Astrocyte of the cerebellum (primary cell): ENCODE results near the gene EEF1A2.

Source experiments
- DNase-seq: peaks from one replicate; pipeline ENCODE4 v3.0.0-alpha.2; 2011; ENCODE audit warnings: low read depth
- H3K4me3 ChIP-seq: 2 replicates; pipeline ENCODE4 v1.5.1; 2011; ENCODE audit warnings: mild to moderate bottlenecking, low read depth, low read length, moderate library complexity
- in situ Hi-C: cut with HindIII; loops from 2 replicates; pipeline ENCODE4 v1.10.0; 2017; ENCODE audit warnings: low sequenced_read_pairs
- TF ChIP-seq, protein P1 (sequence below): IDR thresholded peaks from 2 replicates; pipeline ENCODE4 v1.5.1; 2012; ENCODE audit warnings: low read length, low read depth, moderate library complexity, mild to moderate bottlenecking; ENCODE audit errors: missing control alignments

Gene EEF1A2

DNA sequence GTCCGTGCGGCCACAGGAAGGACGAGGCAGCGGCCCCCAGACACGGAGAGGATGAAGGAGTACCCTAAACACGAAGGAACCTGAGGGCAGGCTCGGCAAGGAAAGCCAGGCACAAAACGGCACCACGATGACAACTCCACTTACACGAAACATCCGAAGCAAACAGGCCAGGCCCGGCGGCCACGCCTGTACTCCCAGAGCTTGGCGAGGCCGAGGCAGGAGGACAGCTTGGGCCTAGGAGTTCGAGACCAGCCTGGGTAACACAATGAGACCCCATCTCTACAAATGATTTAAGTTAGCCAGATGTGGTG, 39.9 kb downstream of the EEF1A2 start:
- in situ Hi-C loops, result no loop called here

DNA sequence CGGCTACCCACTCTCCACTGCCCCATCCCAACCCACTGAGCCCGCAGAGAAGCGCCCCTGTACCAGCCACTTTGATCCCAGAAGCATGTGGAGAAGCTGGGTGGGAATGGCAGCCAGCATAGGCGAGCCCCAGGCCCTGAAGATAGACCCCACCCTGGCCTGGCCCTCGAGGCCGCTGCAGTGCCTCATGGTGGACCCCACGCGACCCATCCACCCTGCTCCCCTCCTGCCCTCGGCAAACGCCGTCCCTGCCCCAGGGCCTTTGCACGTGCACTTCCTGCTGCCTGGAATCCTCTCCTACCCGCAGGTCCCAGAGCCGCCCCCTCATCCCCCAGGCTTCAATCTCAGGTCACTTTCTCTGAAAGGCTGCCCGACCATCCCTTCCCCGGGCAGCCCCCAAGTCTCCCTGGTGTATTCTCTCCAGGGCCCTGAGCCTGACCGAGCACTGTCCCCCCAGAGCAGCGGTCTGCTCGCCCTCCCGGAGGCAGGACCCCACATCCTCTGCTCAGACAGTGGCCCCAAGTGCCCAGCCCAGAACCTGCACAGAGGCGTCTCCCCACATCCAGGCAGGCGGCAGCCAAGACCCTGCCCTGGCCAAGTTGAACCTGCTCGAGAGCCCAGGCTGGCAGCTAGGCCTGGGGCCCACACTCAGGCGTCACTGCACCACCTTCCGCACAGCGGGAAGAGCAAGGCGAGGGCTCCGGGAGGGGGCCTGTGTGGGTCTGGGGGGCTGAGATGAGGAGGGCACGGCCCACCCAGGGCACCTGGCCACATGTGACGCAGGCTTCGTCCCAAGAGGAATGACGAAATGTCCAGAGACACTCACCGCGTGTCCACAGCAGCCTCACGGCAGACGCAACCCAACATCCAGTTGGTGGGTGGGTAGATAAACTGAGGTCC, 40.5 kb downstream of the EEF1A2 start:
- in situ Hi-C loops, result no loop called here
- H3K4me3 ChIP-seq, result no peak overlapping the region
- no peak for DNase-seq
- TF ChIP-seq, protein P1, sequence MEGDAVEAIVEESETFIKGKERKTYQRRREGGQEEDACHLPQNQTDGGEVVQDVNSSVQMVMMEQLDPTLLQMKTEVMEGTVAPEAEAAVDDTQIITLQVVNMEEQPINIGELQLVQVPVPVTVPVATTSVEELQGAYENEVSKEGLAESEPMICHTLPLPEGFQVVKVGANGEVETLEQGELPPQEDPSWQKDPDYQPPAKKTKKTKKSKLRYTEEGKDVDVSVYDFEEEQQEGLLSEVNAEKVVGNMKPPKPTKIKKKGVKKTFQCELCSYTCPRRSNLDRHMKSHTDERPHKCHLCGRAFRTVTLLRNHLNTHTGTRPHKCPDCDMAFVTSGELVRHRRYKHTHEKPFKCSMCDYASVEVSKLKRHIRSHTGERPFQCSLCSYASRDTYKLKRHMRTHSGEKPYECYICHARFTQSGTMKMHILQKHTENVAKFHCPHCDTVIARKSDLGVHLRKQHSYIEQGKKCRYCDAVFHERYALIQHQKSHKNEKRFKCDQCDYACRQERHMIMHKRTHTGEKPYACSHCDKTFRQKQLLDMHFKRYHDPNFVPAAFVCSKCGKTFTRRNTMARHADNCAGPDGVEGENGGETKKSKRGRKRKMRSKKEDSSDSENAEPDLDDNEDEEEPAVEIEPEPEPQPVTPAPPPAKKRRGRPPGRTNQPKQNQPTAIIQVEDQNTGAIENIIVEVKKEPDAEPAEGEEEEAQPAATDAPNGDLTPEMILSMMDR, result no peak

More for the DNA sequence above, 39.9 kb downstream of the EEF1A2 start:
- TF ChIP-seq, protein P1, result no peak
- no peak overlapping the region for H3K4me3 ChIP-seq
- DNase-seq, result no peak

DNA sequence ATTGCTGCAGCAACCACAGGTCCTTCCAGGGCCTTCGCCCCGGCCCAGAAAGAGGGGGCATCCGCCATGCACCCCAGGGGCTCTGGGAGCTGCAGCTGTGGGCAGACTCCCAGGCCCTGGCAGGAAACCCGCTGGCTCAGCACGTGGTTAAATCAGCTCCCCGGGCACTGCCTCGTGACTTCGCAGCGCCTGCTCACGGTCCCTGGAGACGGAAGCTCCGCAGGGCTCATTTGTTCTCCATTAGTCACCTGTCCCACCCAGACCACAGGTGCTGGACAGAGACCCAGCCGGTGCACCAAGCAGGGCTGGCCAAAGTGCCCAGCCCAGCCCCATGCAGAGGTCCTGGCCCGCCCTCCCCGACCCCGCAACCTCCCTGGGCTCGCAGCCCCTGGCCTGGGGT, 41.1 kb downstream of the EEF1A2 start:
- DNase-seq, result no peak
- TF ChIP-seq, protein P1, result no peak

DNA sequence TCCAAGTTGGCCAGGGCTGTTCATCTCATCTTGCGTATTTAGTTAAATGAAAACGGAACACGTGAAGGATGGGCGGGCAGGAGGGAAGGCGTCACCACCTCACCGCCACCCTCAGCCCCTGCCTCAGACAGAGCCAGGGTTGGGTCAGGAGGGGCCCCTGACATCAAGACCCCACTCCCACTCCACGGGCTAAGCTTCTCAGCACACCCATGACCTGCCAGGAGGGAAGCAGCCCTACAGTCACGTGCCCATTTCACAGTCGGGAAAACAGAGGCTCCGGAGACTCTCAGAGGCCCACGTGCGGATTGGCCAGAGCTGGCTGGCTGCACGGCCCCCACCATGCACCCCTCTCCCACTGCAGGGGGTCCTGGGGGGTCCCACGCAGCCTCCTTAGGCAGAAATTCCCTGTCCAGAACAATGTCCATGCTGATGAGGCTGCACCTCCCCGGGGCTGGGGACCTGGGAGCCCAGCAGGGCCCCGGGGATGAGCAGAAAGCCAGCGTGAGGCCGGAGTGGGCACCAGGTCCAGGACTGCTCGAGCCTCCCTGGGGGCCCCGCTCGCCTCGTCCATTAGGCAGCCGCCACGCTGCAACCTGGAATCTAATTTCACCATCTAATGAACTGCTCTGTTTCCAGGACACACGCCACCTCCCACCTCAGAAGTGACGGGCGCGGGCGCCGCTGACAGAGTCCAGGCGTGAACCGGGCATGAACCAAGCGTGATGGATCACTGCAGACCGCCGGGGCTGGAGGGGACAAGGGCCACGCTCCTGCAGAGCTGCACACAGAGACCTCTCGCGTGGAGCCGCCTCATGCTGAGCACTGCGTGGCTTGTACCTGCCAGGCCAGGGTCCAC, 42.2 kb downstream of the EEF1A2 start:
- no peak for DNase-seq
- in situ Hi-C loops, result no loop called here
- TF ChIP-seq, protein P1, result no peak
- H3K4me3 ChIP-seq, result no peak overlapping the region

More for the DNA sequence above, 41.1 kb downstream of the EEF1A2 start:
- in situ Hi-C loops, result no loop called here
- H3K4me3 ChIP-seq, result no peak overlapping the region

DNA sequence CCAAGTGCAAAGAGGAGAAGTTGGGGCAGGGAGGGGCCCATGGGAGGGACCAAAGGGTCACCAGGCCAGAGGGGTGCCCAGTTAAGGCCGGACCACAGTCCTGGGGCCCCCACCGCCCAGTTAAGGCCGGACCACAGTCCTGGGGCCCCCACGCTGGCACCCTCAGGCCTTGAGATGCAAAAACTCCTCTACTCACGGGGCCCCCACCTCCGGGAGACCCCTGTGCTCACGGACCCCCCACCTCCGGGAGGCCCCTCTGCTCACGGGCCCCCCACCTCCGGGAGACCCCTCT, 43.4 kb downstream of the EEF1A2 start:
- TF ChIP-seq, protein P1, result no peak

DNA sequence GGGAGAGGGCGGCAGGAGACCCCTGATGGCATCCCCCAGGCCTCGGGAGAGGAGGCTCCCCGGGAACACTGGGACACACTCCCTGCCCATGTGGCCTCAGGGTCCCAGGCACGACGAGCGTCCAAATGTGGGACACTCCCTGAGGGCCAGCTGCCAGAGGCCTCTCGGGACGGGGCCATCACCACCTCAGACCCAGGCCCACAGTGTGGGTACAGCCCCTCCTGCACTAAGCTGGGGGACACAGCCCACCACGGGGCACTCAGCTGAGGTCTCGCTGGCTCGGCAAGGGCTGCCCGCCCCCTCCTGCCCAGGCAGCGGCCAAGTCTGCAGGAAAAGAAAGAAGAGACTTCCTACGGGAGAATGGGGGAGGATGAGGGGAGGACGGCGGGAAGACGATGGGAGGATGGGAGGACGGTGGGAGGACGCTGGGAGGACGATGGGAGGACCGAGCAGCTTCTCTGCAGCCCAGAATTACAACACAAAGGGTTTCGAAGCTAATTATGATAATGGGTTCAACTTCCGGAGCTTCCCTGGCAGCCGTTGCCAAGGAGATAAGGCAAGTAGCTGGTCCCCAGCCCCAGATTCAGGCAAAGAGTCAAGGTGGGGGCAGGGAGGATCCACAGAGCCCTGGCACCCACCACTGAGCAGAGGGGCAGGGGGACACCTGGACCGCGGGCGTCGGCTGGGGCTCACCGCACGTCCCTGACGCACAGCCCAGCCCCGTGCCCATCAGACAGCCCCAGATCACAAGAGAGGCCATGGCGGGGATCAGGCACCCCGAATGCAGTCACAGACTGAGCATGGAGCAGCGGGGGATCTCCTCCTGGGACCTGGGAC, 43.9 kb downstream of the EEF1A2 start:
- in situ Hi-C loops, result no loop called here
- no peak for DNase-seq
- TF ChIP-seq, protein P1, result no peak
- H3K4me3 ChIP-seq, result no peak overlapping the region

More for the DNA sequence above, 43.4 kb downstream of the EEF1A2 start:
- H3K4me3 ChIP-seq, result no peak overlapping the region
- in situ Hi-C loops, result no loop called here
- DNase-seq, result no peak
